ENCODE measurements around the gene GFPT1.
"Not testable (repeated sequence)": the region's sequence is repeated elsewhere in the genome, so short reads cannot be mapped to it uniquely, and the experiment has no call there.

GFPT1 gene

GRCh38 chr2:69383176-69383812 is 3.7 kb downstream of the GFPT1 start:
- DNase-seq (no peak), ATAC-seq (no peak)

GRCh38 chr2:69382547-69382946 is 4.5 kb downstream of the GFPT1 start:
- no peak for DNase-seq
- ATAC-seq: no peak

DNA sequence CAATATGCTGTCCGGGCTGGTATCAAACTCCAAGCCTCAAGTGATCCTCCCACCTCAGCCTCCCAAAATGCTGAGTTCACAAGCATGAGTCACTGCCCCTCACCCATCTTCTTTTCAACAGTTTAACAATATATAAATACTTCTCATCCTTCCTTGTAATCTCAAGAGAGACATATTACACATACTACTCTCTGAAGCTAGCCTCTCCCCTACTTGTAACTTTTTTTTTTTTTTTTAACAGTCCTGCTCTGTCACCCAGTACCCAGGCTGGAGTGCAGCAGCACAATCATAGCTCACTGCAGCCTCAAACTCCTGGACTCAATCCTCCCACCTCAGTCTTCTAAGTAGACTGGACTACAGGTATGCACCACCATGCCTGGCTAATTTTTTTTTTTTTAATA is 5.7 kb downstream of the GFPT1 start:
- ATAC-seq: peak; percentile 43

DNA sequence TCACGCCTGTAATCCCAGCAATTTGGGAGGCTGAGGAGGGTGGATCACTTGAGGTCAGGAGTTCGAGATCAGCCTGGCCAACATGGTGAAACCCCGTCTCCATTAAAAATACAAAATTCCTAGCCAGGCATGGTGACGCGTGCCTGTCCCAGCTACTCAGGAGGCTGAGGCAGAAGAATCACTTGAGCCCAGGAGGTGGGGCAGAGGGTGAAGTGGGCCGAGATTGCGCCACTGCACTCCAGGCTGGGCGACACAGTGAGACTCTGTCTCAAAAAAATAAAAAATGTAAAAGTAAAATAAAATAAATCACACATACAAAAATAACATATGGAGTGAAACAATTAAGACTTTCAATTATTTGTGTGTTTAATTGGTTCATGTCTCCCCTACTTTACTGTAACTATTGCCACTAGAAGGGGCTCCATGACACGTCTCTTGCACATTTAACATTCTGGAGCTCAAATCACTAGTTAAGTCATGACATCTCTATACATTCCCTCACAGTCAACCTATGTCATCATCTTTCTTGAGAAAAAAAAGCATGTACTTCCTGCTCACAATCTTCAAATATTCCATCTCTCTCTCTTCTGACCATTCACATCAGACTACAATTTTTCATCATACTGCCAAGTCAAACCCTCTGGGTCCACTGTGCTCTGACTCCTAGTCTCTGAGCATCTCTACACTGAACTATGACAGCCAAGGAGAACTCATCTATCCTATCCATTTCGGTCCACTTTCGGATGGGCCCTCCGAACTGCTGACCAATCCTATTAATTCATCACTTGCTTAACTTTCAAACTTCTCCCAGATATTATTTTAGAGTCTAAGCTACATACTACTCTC is 6.7 kb downstream of the GFPT1 start:
- no peak for ATAC-seq
- DNase-seq: no peak

More for the DNA sequence above, 5.7 kb downstream of the GFPT1 start:
- DNase-seq: no peak

DNA sequence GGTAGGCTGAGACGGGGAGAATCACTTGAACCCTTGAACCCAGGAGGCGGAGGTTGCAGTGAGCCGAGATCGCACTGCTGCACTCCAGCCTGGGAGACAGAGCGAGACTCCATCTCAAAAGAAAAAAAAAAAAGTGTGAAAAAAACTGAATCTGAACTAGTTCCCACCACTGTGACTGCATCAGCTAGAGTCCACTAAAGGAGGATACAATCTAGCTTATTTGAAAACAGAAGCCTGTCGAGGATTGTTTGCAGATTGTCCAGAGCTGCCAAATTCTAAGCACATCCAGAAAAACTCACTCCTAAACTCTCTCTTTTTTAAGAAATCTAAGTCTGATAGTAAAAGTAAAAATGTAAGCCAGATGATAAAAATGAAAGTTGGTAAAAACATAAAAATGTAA is 10.6 kb downstream of the GFPT1 start:
- ATAC-seq (no peak), DNase-seq (no peak)

DNA sequence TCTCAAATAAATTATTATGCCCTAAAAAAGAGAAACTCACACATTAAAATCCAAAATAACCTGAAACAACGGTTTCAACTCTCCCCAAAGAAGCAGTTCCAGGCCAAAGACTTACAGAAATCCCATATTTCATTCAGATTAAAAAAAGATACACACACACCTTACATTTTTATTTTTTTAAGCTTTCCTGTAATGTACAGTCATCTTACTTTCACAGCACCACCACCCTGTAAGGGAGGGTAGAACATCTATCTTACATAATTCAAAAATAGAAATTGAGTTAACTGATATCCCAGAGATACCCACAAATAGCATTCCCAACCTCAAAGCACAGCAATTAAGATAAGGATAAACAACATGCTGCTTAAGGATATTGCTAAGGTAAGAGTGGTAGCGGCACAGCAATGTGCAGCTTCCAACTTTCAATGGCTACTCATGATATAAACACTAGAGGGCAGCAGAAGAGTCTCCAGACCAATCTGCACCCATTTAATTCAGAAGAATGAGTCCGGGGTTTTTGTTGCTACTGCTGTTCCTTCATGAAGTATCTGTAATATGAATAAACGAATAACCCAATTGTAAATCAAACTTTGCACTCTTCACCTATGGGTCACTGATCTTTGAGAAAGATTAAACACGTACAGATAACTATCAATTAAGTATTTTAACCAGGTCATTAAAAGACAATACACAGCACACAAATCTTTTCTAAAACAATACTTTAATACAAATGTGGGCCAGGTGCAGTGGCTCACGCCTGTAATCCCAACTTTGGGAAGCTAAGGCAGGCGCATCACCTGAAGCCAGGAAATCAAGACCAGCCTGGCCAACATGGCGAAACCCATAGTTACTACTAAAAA is 11.3 kb downstream of the GFPT1 start:
- DNase-seq (no peak), ATAC-seq (peak; percentile 32)

DNA sequence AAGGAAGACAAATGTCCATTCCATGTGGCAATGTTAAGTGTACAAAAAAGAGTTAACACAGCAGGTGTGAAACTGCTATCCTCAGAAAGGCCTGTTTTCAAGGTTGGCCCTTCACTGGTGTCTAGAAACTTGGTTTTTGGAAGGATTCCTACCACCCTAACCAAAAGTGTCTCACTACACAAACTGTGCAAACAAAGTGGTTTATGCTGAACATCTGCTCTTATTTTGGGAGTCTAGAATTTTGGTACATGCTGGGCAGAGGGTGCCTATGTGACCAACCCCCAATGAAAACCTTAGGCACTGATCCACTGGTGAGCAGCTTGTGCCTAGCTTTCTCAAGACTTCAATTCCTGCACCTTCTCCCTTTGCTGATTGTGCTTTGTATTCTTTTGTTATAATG is 14.3 kb downstream of the GFPT1 start:
- DNase-seq: no peak
- no peak for ATAC-seq

DNA sequence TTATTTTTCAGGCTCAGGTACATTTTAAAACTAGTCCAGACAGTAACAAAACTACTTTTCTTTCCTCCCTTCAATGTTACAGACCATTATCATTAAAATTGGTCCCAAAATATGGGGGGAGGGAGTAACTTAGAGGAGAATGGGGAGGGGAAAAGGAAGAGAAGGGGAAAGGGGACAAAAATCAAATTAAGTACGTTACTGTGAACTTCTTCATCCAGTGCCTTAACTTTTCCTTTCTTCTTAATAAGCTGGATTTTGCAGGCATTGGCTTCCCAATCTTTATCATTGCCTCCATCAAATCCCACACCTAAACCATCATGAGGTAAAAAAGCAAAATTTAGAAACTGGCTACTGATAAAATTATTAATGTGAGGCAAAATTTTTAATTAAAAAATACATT is 17.2 kb downstream of the GFPT1 start:
- ATAC-seq: no peak
- DNase-seq: no peak

GRCh38 chr2:69368588-69368987 is 18.4 kb downstream of the GFPT1 start:
- DNase-seq: no peak
- no peak for ATAC-seq

GRCh38 chr2:69359371-69359770 is 27.7 kb downstream of the GFPT1 start:
- ATAC-seq (no peak), DNase-seq (no peak)

DNA sequence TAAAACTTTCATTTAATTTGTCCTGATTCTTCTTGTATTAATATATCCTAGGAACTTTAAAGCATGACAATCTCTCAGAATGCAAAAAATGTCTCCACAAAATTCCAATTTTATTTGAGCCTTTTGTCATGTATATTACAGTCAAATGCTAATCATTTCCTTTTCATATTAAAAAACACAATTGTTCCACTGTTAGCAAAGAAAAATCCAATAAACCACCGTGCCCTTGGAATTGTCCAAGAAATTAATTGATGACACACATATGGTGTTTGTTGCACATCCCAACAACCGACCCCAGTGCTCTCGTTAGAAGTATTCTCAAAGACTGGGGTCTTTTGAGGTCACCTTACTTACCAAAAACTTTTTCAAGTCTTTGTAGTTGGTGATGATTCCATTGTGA is 28.1 kb downstream of the GFPT1 start:
- ATAC-seq (no peak), DNase-seq (no peak)

- DNase-seq (no peak), ATAC-seq (no peak)
Observed at GRCh38 chr2:69356471-69356870, 30.6 kb downstream of the GFPT1 start.

DNA sequence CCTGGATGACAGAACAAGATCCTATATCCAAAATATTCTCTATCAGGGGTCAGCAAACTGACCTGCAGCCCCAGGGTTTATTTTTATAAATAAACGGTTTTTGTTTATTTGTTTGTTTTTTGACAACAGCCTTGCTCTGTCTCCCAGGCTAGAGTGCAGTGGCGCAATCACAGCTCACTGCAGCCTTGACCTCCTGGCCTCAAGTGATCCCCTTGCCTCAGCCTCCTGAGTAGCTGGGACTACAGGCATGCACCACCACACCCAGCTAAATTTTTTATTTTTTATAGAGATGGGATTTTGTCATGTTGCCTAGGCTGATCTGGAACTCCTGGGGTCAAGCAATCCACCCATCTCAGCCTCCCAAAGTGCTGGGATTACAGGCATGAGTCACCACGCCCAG is 32.1 kb downstream of the GFPT1 start:
- not testable (repeated sequence) for ATAC-seq, DNase-seq

DNA sequence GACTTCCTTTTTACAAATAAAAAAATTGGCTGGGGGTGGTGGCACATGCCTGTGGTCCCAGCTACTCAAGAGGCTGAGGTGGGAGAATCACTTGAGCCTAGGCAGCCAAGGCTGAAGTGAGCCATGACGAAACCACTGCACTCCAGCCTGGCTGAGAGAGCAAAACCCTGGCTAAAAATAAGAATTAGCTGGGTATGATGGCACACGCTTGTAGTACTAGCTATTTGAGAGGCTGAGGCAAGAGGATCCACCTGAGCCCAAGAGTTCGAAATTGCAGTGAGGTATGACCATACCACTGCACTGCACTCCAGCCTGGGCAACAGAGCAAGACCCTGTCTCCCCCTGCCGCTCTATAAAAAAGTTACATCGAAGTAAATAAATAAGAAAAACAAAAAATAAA is 33.7 kb downstream of the GFPT1 start:
- no peak for ATAC-seq
- no peak for DNase-seq

- DNase-seq (no peak), ATAC-seq (no peak)
Observed at GRCh38 chr2:69348781-69349180, 38.2 kb downstream of the GFPT1 start.

- peak; percentile 81 for ATAC-seq
- no peak for DNase-seq
Observed at GRCh38 chr2:69345434-69345833, 41.6 kb downstream of the GFPT1 start.

- ATAC-seq: peak; percentile 51
- DNase-seq: no peak
Observed at GRCh38 chr2:69344305-69344704, 42.7 kb downstream of the GFPT1 start.

DNA sequence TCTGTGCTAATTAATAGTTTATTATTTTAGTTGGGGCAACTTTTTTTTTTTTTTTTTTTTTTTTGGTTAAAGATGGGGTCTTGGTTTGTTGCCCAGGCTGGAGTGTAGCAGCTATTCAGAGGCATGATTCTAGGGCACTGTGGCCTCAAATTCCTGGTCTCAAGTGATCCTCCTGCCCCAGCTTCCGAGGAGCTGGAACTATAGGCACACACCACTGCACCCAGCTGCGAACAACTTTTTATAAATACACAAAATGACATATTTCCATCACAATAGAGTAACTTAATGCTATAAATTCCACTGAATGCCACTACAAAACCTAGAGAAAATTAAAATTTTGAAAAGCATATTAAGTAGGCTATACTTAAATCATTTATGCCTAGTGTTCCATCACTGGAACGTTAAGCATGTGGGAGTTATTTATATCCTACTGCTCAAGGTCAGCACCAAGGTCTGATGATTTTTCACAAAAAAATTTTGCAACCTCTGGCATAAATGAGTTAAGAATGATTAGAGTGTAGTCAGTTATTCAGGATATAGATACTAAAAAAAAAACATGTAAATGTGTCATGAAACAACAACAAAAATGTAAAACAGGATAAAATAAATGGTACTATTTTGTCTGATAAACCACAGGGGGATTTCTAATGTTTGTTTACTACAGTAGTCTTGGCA is 46.8 kb downstream of the GFPT1 start:
- no peak for DNase-seq
- ATAC-seq: no peak

DNA sequence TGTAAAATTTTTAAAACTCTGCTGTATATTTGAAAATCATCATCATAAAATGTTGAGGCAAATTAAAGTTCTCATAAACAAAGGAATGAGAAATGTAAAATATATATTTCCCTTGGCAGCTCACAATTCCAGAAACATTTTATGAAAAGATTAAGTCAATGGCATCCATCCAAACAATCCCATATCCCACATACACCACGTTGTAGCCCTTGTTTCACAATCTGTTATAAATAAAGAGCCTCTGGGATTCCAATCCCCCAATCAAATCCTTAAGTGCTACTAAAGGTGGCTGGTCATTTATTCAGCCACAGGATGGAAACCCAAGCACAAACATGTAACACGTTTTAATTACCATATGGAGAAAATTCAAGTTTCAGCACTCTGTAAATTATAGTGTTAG is 51.7 kb downstream of the GFPT1 start:
- no peak for DNase-seq
- ATAC-seq: no peak

- ATAC-seq (no peak), DNase-seq (no peak)
Observed at GRCh38 chr2:69333352-69333751, 53.7 kb downstream of the GFPT1 start.

- no peak for ATAC-seq
Observed at GRCh38 chr2:69330781-69331180, 56.2 kb downstream of the GFPT1 start.

GRCh38 chr2:69322631-69323030 is 64.4 kb downstream of the GFPT1 start:
- DNase-seq: no peak
- ATAC-seq: no peak

More at GRCh38 chr2:69330781-69331180, 56.2 kb downstream of the GFPT1 start:
- no peak for DNase-seq

Data from stimulated activated naive CD8-positive, alpha-beta T cell treated with anti-CD3 and anti-CD28 coated beads, Interleukin-15, Interleukin-2, amounts not matched to agents 100 U/mL and 50 U/mL, for 24 hours (primary cell).